Stimulated activated effector memory CD8-positive, alpha-beta T cell treated with anti-CD3 and anti-CD28 coated beads, Interleukin-12 subunit alpha, Interleukin-12 subunit beta, amount 100 ng/mL, for 72 hours (primary cell): ENCODE results near the gene NUDT7.
A peak's percentile ranks its signal among the peaks of the same experiment; 100 is the strongest.

Source experiments
- ATAC-seq: fragments of 150-1000 bp; cut with Tn5 transposase; 2 replicates; pipeline ENCODE4 v1.10.0; 2021
- DNase-seq, 2 donors: peaks; one replicate each; pipeline ENCODE4 v3.0.0; 2021 to 2022; ENCODE audit warnings: low spot score in 2 of 2
- H3K27ac Mint-ChIP-seq: one replicate; pipeline ENCODE4 v1.8.0; 2022; ENCODE audit warnings: mild to moderate bottlenecking, mixed read lengths
- H3K36me3 Mint-ChIP-seq: one replicate; pipeline ENCODE4 v1.8.0; 2022; ENCODE audit warnings: mild to moderate bottlenecking, mixed read lengths
- H3K4me1 Mint-ChIP-seq: one replicate; pipeline ENCODE4 v1.8.0; 2022; ENCODE audit warnings: mixed read lengths
- H3K4me3 Mint-ChIP-seq: one replicate; pipeline ENCODE4 v1.8.0; 2022; ENCODE audit warnings: mild to moderate bottlenecking, mixed read lengths
- H3K9me3 Mint-ChIP-seq: one replicate; pipeline ENCODE4 v1.8.0; 2022; ENCODE audit warnings: mixed read lengths

NUDT7 gene

DNA sequence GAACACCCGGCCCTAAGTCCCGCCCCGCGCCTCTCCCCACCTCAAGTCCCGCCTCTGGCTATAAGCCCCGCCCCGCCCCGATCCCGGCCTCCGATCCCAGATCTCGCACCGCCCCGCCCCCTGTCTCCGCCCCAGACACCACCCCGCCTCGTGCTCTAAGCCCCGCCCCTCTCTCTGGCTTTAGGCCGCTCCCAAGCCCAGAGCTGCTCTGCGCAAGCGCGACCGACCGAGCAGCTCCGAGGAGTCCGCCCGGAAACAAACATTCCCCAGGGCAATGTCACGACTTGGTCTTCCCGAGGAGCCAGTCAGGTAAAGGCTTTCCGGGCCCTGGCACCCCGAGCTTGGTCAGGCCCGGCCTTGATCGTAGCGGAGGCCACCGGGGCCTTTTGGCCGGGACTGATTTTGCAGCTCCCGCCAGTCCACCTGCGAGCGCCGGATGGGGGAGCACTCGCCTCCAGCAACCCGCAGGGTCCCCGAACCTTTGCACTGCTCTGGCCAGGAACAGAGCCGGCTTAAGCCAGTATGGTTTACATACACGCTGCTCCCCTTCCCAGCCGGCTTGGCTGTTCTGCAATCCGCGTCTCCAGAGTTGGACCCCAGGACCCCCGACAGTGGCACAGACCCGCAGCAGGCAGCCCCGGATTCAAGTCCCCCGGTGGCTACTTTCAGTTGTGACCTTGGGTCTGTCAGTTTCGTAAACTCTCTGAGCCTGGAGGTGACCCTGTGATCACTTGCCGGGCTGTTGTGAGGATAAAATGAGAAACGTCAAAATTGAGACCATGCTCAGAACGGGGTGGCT, at the start of gene NUDT7:
Gene NUDT7, plus strand, starts transcription at position 206 of the 799 bp plus-strand sequence. Its CDS starts 69 bp downstream, at position 275.
- peak within 1 kb of the TSS; percentile 85 for H3K27ac Mint-ChIP-seq
- H3K4me1 Mint-ChIP-seq = peaks cover 22% of the 10 kb centered on the region
- no peaks in the 10 kb centered on the region for H3K9me3 Mint-ChIP-seq
- H3K4me3 Mint-ChIP-seq = peak within 1 kb of the TSS; percentile 80
- peak; percentile 92 to 98 for DNase-seq
- peak; percentile 94 for ATAC-seq
- H3K36me3 Mint-ChIP-seq = peaks cover 7% of the 10 kb centered on the region

DNA sequence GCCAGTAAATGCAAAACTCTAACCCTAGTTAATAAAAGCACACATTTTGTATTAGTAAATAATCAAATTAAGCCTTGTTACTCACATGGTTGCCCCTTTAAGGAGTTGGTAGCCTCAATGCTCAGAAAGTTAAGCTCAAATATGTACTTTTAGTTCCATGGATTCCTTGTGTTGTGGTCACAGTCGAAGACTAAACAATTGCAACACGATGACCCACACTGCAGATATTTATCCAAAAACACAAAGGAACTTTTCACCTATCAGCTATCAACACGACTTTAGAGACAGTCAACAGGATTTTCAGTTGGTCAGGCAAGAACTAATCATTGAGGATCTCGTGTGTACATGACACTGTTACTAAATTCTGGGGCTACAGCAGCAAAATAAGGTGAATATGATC, 47.4 kb upstream of the NUDT7 start:
- H3K27ac Mint-ChIP-seq = no peak overlapping the region
- H3K4me1 Mint-ChIP-seq = no peaks in the 10 kb centered on the region
- H3K4me3 Mint-ChIP-seq = no peak overlapping the region
- DNase-seq = no peak
- ATAC-seq = no peak
- no peaks in the 10 kb centered on the region for H3K9me3 Mint-ChIP-seq
- no peaks in the 10 kb centered on the region for H3K36me3 Mint-ChIP-seq

DNA sequence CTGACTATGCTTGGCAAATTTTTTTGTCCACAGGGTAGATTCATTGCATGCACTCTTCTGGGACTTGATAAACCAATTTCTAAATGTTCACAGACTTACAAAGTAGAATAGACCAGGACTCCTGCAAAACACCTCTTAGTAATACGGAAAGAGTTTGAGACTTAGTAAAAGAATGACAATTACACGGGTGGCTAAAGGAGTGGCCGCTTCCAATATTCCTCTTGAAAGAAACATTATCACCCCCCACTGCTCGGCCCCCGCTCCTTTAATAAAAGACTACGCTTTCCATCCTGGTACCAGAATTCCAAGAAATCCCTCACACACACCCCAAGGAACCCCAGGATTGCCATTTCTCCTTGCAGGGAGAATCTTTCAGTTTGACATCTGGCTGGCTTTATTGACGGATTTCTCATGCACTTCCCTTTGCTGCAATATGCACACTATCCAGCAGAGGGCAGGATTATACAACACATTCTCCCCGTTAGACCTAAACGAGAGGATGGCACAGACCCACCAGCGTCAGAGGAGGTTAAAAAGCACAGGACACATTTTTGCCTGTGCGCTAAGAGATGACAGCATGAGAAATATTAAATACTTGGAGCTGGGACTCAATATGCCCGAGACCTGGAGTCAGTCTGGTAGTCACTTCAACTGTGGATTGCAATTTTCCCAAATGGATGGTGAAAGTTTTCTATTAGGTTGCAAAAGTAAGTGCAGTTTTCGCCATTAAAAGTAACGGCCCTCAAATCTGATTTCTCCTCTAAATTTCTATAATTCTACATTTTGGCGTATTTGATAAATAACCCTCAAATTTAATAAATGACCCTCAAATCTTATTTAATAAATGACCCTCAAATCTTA, 46.6 kb upstream of the NUDT7 start:
- no peak overlapping the region for H3K4me3 Mint-ChIP-seq
- ATAC-seq = peak; percentile 69
- peak; percentile 49 to 76 for DNase-seq
- H3K27ac Mint-ChIP-seq = no peak overlapping the region
- H3K4me1 Mint-ChIP-seq = no peaks in the 10 kb centered on the region
- H3K9me3 Mint-ChIP-seq = no peaks in the 10 kb centered on the region
- H3K36me3 Mint-ChIP-seq = no peaks in the 10 kb centered on the region

DNA sequence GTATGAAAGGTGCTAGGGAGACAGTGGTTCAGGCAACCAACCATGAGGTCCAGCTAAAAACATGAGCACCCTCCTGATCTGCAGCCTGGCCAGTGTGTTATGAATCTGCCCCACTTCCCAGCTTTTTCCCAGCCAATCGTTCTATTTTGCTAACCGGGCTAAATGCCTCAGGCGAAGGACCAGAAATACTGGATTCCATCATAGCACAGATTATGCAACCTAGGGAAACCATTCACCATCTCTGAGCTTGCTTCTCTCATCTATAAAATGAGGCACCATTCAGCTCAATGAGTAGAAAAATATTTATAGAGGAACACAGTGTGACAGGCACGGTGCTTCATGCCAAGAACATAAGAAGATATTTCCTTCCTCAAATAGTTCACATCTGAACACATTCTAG, 45.2 kb upstream of the NUDT7 start:
- no peak for ATAC-seq
- DNase-seq = no peak
- Mint-ChIP-seq H3K27ac (no peak overlapping the region), H3K4me1 (no peaks in the 10 kb centered on the region), H3K36me3 (no peaks in the 10 kb centered on the region), H3K4me3 (no peak overlapping the region), H3K9me3 (no peaks in the 10 kb centered on the region)

DNA sequence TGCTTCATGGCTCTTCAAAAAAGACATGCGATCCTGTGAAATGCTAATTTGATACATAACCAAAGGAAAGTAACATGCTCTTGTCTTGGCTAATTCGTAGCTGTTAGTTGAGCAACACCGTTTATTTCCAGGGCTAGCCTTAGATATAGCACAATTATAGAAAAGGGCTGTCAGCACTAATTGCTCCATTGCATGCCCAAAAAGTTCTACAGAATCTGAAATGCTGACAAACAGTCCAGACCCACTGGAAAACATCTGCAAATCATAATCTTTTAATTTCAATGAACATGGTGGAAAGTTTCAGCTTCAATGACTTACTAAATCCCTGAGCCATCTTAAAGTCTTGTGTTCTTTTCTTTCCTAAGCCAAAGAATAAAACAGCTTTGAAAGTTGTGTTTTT, 42.9 kb upstream of the NUDT7 start:
- Mint-ChIP-seq H3K4me1 (no peaks in the 10 kb centered on the region), H3K4me3 (no peak overlapping the region), H3K27ac (no peak overlapping the region), H3K9me3 (no peaks in the 10 kb centered on the region), H3K36me3 (no peaks in the 10 kb centered on the region)
- ATAC-seq (no peak), DNase-seq (no peak)

DNA sequence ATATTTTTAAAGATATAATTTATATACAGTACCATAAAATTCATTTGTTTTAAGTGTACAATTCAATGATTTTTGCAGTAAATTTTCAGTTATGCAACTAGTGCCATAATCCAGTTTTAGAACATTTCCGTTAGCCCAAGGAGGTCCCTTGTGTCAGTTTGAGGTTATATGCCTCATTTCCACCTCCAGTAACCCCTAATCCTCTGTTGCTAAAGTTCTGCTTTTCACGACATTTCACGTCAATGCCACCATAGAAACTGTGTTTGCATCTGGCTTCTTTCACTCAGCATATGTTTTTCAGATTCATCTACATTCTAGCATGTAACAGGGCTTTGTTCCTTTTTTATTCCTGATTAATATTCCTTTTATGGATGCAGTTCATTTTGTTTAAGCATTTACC, 42.4 kb upstream of the NUDT7 start:
- Mint-ChIP-seq H3K36me3 (no peaks in the 10 kb centered on the region), H3K27ac (no peak overlapping the region)
- ATAC-seq = no peak

DNA sequence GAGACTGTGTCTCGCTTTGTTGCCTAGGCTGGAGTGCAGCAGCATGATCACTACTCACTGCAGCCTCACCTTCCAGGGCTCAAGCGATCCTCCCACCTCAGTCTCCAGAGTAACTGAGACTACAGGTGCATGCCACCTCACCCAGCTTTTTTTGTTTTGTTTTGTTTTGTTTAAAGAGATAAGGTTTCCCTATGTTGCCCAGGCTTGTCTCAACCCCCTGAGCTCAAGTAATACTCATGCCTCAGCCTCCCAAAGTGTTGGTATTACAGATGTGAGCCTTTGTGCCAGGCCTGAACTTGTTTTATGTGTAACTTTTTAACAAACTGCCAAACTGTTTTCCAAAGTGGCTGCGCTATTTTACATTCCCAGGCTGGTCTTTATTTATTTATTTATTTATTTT, 41.8 kb upstream of the NUDT7 start:
- no peaks in the 10 kb centered on the region for H3K9me3 Mint-ChIP-seq
- H3K4me3 Mint-ChIP-seq = no peak overlapping the region
- DNase-seq (no peak), ATAC-seq (no peak)
- H3K4me1 Mint-ChIP-seq = no peaks in the 10 kb centered on the region
- H3K27ac Mint-ChIP-seq = no peak overlapping the region
- no peaks in the 10 kb centered on the region for H3K36me3 Mint-ChIP-seq

More for the DNA sequence above, 42.4 kb upstream of the NUDT7 start:
- Mint-ChIP-seq H3K4me1 (no peaks in the 10 kb centered on the region), H3K4me3 (no peak overlapping the region), H3K9me3 (no peaks in the 10 kb centered on the region)
- DNase-seq = no peak

DNA sequence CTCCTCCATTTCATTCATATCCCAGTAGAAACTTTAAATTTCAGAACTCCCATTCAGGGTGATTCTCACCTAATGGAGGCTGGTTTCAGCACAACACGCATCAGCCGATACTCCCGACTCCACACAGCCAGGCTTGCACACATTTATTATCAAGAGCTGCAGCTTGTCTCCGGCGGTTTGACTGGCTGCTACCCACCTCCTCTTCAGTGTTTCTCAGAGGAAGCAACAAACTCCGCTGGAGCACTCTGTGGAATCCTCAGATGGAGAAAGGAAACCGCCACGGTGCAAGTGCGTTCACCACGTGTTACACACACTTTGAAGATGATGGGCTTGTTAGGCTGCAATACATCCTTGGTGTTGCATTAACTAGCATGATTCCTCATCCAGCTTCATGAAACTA, 39.7 kb upstream of the NUDT7 start:
- Mint-ChIP-seq H3K4me1 (no peaks in the 10 kb centered on the region), H3K4me3 (no peak overlapping the region), H3K36me3 (no peaks in the 10 kb centered on the region), H3K27ac (no peak overlapping the region), H3K9me3 (no peaks in the 10 kb centered on the region)
- DNase-seq (no peak), ATAC-seq (no peak)

DNA sequence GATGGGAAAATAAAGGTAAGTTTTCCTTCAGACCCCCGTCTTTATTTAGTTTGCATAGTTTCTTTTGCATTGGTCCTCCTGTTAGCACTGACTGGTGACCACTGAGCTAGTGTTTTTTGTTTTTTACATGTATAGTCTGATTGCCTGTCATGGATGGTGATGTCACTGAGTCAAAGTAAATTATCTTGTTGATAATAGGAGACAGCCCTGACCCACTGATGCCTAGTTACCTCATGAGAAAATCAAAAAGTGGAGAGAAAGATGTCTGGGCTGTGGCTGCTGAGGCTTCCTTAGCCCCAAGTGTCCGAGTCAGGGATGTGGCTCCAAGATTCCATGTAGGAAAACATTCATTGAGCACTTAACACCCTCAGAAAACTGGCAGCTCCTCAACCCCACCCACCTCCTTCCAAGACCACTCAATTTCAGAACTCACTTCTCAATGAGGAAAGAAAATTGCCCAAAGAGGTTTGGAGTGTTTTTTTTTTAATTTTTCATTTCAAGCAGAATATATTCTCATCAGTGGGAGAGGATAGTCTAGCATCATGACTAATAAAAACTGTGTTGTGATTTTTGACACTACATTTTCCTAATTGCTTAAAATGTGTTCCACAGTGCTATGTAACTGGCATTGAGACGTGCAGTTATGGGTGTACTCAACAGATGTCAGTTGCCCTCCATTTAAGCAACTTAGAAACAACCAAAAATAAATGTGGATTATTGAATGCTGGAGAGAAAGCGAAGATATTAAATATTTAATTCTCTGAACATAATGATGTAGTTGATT, 38.7 kb upstream of the NUDT7 start:
- ATAC-seq (no peak), DNase-seq (no peak)
- Mint-ChIP-seq H3K4me3 (no peak overlapping the region), H3K9me3 (no peaks in the 10 kb centered on the region), H3K36me3 (no peaks in the 10 kb centered on the region), H3K27ac (no peak overlapping the region), H3K4me1 (no peaks in the 10 kb centered on the region)

DNA sequence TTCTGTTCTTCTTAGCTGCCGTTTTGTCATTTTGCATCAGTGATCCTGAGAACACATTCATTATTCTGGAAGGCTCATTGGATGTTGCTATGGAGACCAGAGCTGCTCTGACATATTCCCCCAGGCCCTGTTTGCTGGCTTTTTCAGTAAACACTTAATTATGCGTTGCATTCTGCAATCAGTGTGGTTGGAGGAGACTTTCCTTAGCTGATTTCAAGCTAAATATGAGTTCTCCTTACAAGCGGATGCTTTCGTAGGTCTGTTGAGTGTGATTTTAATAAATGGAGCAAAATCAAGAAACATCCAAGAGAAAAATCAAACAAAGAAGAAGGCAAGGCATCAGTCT, 38.2 kb upstream of the NUDT7 start:
- ATAC-seq (no peak), DNase-seq (no peak)
- Mint-ChIP-seq H3K9me3 (no peaks in the 10 kb centered on the region), H3K4me1 (no peaks in the 10 kb centered on the region), H3K27ac (no peak overlapping the region), H3K4me3 (no peak overlapping the region), H3K36me3 (no peaks in the 10 kb centered on the region)

DNA sequence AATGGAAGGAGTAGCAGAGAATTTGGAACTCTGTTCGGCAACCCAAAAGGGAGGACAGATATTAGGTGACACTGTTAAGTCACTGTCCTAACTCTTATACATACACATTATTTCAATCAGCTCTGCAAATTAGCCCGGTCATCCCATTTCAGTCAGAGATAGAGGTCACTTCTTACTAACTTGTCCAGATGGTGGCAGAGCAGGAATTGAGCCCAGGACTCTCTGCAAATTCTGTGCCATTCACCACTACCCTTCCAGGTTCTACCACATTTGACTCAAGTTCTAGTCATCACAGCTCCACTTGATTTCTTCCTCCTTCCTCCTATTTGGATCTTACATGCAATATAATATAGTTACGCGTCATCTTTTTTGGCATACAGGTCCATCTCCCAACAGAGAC, 35.9 kb upstream of the NUDT7 start:
- Mint-ChIP-seq H3K4me3 (no peak overlapping the region), H3K27ac (no peak overlapping the region), H3K9me3 (no peaks in the 10 kb centered on the region), H3K4me1 (no peaks in the 10 kb centered on the region), H3K36me3 (no peaks in the 10 kb centered on the region)
- DNase-seq (no peak), ATAC-seq (no peak)

DNA sequence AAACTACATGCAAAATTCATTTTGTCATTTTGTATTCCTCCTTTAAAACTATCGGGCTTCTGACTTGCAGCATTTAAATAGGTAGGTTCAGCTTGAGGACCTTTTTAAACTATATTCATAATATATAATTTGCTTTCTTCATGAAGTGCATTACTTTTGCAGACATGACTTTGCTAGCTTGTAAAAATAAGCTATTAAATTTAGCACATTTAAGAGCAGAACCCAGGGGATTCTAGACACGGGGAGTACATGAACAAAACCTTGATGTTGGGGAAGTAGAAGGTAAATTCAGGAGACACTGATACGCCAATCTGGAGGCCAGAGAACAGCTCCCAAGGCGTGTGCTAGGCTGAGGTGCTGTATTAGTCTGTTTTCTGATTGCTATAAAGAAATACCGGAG, 32.3 kb upstream of the NUDT7 start:
- DNase-seq (no peak), ATAC-seq (no peak)
- H3K4me3 Mint-ChIP-seq = no peak overlapping the region
- no peaks in the 10 kb centered on the region for H3K4me1 Mint-ChIP-seq
- no peaks in the 10 kb centered on the region for H3K36me3 Mint-ChIP-seq
- H3K27ac Mint-ChIP-seq = no peak overlapping the region
- no peaks in the 10 kb centered on the region for H3K9me3 Mint-ChIP-seq

DNA sequence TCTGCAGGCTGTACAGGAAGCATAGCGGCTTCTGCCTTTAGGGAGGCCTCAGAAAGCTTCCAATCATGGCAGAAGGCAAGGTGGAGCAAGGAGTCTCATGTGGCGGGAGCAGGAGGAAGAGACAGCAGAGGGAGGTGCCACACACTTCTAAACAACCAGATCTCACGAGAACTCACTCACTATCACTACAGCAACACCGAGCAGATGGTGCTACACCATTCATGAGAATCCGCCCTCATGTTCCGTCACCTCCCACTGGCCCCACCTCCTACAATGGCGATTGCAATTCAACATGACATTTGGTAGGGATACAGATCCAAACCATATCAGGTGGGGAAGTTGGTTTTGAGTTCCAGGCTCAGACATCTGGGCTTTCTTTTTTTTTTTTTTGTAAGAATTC, 31.9 kb upstream of the NUDT7 start:
- DNase-seq = no peak
- Mint-ChIP-seq H3K4me1 (no peaks in the 10 kb centered on the region), H3K27ac (no peak overlapping the region), H3K4me3 (no peak overlapping the region), H3K36me3 (no peaks in the 10 kb centered on the region), H3K9me3 (no peaks in the 10 kb centered on the region)
- ATAC-seq = no peak

DNA sequence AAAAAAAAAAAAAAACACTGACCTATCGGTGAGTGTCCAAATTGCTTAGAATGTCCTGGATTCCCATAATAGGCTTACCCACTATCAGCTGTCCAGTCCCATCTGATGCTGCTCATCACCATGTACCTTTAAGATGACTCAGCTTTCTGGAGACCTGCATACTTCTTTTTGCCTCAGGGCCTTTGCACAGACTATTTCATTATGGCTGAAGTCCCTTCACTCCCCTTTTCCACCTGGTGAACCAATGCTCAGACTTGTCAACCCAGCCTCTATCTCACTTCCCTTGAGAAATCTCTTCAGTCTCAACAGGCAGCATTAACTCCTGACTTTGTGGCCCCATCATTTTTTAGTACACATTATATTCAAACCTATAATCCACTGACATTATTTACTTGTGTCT, 29.7 kb upstream of the NUDT7 start:
- no peaks in the 10 kb centered on the region for H3K4me1 Mint-ChIP-seq
- no peak for ATAC-seq
- H3K36me3 Mint-ChIP-seq = no peaks in the 10 kb centered on the region
- no peak overlapping the region for H3K4me3 Mint-ChIP-seq
- no peak overlapping the region for H3K27ac Mint-ChIP-seq
- H3K9me3 Mint-ChIP-seq = no peaks in the 10 kb centered on the region
- no peak for DNase-seq

DNA sequence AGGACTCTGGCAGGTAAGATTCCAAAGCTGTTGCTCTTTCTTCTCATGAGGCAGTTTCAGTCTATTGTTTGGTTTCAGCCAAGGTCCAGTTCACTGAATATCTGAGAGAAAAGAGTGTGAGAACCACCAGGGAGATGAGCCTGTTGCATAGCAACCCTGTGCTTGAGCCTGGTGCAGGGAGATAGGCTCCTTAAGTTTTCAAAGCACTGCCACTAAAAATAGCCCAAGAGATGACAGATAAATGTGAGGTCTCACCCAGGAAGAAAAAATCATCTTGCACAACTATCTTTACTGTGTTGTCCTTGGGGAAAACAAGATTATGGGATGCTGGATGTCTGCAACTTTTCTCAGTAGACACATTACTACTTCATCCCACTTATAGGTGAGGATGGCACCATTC, 26.2 kb upstream of the NUDT7 start:
- H3K27ac Mint-ChIP-seq = no peak overlapping the region
- DNase-seq = no peak
- no peaks in the 10 kb centered on the region for H3K4me1 Mint-ChIP-seq
- no peak for ATAC-seq
- no peaks in the 10 kb centered on the region for H3K36me3 Mint-ChIP-seq
- H3K9me3 Mint-ChIP-seq = no peaks in the 10 kb centered on the region
- no peak overlapping the region for H3K4me3 Mint-ChIP-seq
